ENCODE measurements around the gene NLN.

Gene NLN

GRCh38 chr5:65808251-65808741 lies 86.3 kb downstream of the NLN start:
- TF ChIP-seq GATA3 (IDR thresholded peaks at IDR 0.05; ENCODE audit: low read depth, low read length) (no peak), GATA2 (IDR thresholded peaks at IDR 0.05; ENCODE audit: low read depth, low read length) (no peak)

GRCh38 chr5:65808818-65809217 lies 86.8 kb downstream of the NLN start:
- no peak for TF ChIP-seq GATA3 (IDR thresholded peaks at IDR 0.05; ENCODE audit: low read depth, low read length)
- no peak for TF ChIP-seq GATA2 (IDR thresholded peaks at IDR 0.05; ENCODE audit: low read depth, low read length)

DNA sequence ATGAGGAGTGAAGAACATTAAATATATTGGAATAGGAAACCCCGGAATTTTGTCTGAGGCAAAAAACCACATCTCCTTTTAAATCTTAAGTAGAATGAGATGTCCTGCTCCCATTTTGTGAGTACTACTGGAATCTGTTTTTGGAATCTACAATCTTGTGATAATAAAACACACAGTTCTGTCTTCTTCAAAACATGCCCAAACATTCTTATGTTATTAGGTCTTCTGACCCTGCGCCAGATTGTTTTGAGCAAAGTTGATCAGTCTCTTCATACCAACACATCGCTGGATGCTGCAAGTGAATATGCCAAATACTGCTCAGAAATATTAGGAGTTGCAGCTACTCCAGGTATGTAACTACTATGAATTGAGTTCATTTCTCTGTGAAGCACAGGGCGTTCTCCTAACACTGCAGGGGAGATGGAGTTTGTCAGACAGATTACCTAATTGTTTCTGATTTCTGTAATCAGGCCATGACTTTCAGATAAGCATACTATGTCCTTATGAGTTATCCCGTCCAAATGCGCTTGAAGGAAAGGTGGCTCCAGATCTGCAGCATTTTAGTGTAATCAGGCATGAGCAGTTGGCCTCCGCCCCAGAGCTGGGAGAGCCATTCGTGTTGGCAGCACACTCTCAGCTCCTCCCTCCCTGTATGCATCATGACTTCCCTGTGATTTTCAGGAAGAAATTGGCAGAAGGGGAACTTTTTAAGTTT lies 88.0 kb downstream of the NLN start:
- TF ChIP-seq GATA3 (IDR thresholded peaks at IDR 0.05; ENCODE audit: low read depth, low read length) (no peak), GATA2 (IDR thresholded peaks at IDR 0.05; ENCODE audit: low read depth, low read length) (peak; percentile 26; the same call in 1 of the 2 replicates)

DNA sequence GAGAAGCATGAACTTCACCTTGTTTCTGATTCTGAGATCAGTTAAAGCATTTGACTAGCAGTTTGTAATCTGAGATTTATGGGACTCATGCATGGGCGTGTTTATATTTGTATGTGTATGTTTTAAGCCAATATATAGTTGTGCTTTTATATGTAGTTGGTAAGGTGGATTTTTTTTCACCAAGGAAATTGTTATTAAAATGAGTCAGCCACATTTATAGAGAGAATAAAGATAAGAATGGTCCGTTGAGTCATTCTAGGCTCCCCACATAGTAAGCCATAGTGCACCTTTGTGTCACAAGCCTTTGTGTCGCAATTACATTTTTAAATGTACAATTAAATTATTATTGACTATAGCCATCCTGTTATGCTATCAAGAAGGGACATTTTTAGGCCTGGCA lies 89.0 kb downstream of the NLN start:
- no peak for TF ChIP-seq GATA3 (IDR thresholded peaks at IDR 0.05; ENCODE audit: low read depth, low read length)

- no peak for TF ChIP-seq GATA3 (IDR thresholded peaks at IDR 0.05; ENCODE audit: low read depth, low read length)
- no peak for TF ChIP-seq GATA2 (IDR thresholded peaks at IDR 0.05; ENCODE audit: low read depth, low read length)
Observed at GRCh38 chr5:65811885-65812284, 89.9 kb downstream of the NLN start.

- TF ChIP-seq GATA2 (IDR thresholded peaks at IDR 0.05; ENCODE audit: low read depth, low read length) (no peak), GATA3 (IDR thresholded peaks at IDR 0.05; ENCODE audit: low read depth, low read length) (no peak)
Observed at GRCh38 chr5:65812648-65813047, 90.6 kb downstream of the NLN start.

- no peak for TF ChIP-seq GATA3 (IDR thresholded peaks at IDR 0.05; ENCODE audit: low read depth, low read length)
- TF ChIP-seq GATA2 (IDR thresholded peaks at IDR 0.05; ENCODE audit: low read depth, low read length) = no peak
Observed at GRCh38 chr5:65813174-65813573, 91.2 kb downstream of the NLN start.

GRCh38 chr5:65815161-65815560 lies 93.2 kb downstream of the NLN start:
- TF ChIP-seq GATA2 (IDR thresholded peaks at IDR 0.05; ENCODE audit: low read depth, low read length) = no peak
- TF ChIP-seq GATA3 (IDR thresholded peaks at IDR 0.05; ENCODE audit: low read depth, low read length) = no peak

DNA sequence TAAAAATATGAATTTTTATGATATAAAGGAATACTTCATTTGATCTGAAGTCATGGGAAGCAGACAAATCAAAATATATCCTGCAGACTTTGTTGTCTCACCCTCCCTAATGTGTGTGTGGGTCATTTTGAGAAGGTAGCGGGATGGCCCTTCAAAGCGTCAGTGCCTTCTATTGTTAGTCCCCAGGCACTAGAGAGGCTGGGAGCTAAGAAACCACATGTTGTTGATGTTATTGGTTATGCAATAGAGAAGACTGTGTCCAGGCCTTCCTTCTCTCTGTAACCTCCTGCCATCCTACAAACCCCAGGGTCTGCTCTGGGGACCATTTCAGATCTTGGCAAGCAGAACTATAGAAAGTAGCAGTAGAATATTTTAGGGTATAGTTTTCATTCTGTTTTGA lies 94.7 kb downstream of the NLN start:
- TF ChIP-seq GATA2 (IDR thresholded peaks at IDR 0.05; ENCODE audit: low read depth, low read length) = no peak

DNA sequence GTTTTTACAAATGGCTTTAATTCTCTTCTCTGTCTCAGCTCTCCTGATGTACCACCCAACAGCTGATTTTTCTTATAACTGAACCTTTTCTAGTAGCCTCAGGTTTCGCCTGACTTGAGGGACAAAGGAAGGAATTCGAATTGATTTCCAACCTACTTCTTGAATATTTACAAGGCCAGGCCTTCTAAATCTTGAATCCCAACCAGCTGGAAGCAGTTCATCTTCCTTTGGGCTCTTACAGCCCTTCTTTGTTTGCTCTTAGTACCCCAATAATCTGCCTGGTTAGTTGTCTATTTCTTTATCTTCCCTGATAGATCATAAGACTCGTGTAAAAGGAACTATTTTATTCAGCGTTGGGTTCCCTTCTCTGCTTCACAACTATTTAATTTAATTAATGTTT lies 95.9 kb downstream of the NLN start:
- no peak for TF ChIP-seq GATA3 (IDR thresholded peaks at IDR 0.05; ENCODE audit: low read depth, low read length)
- no peak for TF ChIP-seq GATA2 (IDR thresholded peaks at IDR 0.05; ENCODE audit: low read depth, low read length)

GRCh38 chr5:65818592-65818991 lies 96.6 kb downstream of the NLN start:
- peak; percentile 84 for TF ChIP-seq GATA2 (IDR thresholded peaks at IDR 0.05; ENCODE audit: low read depth, low read length)
- peak; percentile 56; the same call in 1 of the 2 replicates for TF ChIP-seq GATA3 (IDR thresholded peaks at IDR 0.05; ENCODE audit: low read depth, low read length)

GRCh38 chr5:65819215-65819904 lies 97.4 kb downstream of the NLN start:
- TF ChIP-seq GATA2 (IDR thresholded peaks at IDR 0.05; ENCODE audit: low read depth, low read length) (no peak), GATA3 (IDR thresholded peaks at IDR 0.05; ENCODE audit: low read depth, low read length) (no peak)

- no peak for TF ChIP-seq GATA3 (IDR thresholded peaks at IDR 0.05; ENCODE audit: low read depth, low read length)
- no peak for TF ChIP-seq GATA2 (IDR thresholded peaks at IDR 0.05; ENCODE audit: low read depth, low read length)
Observed at GRCh38 chr5:65819905-65820240, 97.9 kb downstream of the NLN start.

DNA sequence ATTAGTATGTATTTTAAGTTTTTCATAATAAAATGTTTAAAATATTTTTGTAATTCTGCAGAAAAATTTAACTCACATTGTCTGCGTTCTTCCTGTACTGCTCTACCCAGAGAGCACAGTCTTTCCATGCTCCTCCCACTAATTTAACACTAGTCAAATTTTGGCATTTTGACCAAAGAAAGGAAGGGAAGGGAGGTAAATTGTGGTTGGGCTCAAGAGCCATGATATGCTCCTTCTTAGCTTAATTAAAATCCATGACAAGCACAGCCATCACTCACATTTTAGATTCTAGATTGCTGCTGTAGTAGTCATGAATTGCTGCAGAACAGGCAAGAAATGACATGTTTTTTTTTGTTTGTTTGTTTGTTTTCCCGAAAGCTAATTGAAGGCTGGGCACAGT lies 98.4 kb downstream of the NLN start:
- TF ChIP-seq GATA2 (IDR thresholded peaks at IDR 0.05; ENCODE audit: low read depth, low read length) (no peak), GATA3 (IDR thresholded peaks at IDR 0.05; ENCODE audit: low read depth, low read length) (no peak)

- TF ChIP-seq GATA2 (IDR thresholded peaks at IDR 0.05; ENCODE audit: low read depth, low read length) = no peak
- TF ChIP-seq GATA3 (IDR thresholded peaks at IDR 0.05; ENCODE audit: low read depth, low read length) = no peak
Observed at GRCh38 chr5:65821966-65822365, 100.0 kb downstream of the NLN start.
